Stimulated activated CD4-positive, alpha-beta T cell treated with anti-CD3 and anti-CD28 coated beads, Interleukin-4, amount 100 ng/mL, for 24 hours (primary cell): ENCODE measurements around the gene IFT80.

Experiments used
- DNase-seq: peaks from one replicate; pipeline ENCODE4 v3.0.0-alpha.2; 2020

Gene IFT80

GRCh38 chr3:160399125-160400029 is at the start of gene IFT80, which contains the start of gene SMC4:
TSS of gene IFT80 (minus strand) at chr3:160399225. CDS start at chr3:160384600, 14,625 bp downstream.
TSS of gene SMC4 (plus strand) at chr3:160399650. CDS start at chr3:160400827, 1,177 bp downstream.
- DNase-seq: peak; percentile 96

- no peak for DNase-seq
Observed at GRCh38 chr3:160447544-160447943, 48.5 kb upstream of the IFT80 start.

- DNase-seq: no peak
Observed at GRCh38 chr3:160446522-160447056, 47.6 kb upstream of the IFT80 start.

- no peak for DNase-seq
Observed at GRCh38 chr3:160445854-160446253, 46.8 kb upstream of the IFT80 start.

GRCh38 chr3:160444411-160444810 is 45.4 kb upstream of the IFT80 start:
- no peak for DNase-seq

DNA sequence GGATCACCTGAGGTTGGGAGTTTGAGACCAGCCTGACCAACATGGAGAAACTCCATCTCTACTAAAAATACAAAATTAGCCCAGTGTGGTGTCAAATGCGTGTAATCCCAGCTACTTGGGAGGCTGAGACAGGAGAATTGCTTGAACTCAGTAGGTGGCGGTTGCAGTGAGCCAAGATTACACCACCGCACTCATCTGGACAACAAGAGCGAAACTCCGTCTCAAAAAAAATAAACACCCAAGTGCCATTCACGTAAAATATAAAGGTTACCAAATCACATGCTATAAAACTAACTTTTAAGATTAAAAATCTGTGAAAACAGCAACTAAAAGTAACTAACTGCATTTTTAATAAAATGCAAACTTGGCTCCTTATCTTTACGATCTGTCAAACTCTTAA is 41.7 kb upstream of the IFT80 start:
- DNase-seq: no peak

DNA sequence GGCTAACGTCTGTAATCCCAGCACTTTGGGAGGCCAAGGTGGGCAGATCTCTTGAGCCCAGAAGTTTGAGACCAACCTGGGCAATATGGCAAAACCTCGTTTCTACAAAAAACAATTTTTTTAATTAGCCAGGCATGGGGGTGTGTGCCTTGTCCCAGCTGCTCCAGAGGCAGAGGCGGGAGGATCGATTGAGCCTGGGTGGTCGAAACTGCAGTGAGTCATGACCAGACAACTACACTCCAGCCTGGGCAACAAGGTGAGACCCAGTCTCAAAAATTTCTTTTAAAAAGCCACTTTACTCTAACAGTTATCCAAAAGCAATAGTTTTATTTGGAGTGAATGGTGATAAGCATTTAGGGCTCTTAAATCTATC is 38.0 kb upstream of the IFT80 start:
- DNase-seq: no peak

GRCh38 chr3:160435747-160436146 is 36.7 kb upstream of the IFT80 start:
- no peak for DNase-seq

DNA sequence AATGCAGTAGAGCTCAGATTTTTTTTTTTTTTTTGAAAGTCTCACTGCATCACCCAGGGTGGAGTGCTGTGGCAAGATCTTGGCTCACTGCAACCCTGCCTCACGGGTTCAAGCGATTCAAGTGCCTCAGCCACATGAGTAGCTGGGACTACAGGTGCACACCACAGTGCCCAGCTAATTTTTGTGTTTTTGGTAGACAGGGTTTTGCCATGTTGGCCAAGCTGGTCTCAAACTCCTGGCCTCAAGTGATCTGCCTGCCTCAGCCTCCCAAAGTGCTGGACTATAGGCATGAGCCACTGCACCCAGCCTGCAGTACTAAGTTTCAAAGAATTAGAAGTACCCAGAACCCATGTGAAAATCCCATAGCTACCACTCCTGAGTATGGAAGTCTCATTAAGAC is 36.1 kb upstream of the IFT80 start:
- no peak for DNase-seq

GRCh38 chr3:160434071-160434470 is 35.0 kb upstream of the IFT80 start:
- DNase-seq: no peak

- DNase-seq: no peak
Observed at GRCh38 chr3:160427832-160428424, 28.9 kb upstream of the IFT80 start.

DNA sequence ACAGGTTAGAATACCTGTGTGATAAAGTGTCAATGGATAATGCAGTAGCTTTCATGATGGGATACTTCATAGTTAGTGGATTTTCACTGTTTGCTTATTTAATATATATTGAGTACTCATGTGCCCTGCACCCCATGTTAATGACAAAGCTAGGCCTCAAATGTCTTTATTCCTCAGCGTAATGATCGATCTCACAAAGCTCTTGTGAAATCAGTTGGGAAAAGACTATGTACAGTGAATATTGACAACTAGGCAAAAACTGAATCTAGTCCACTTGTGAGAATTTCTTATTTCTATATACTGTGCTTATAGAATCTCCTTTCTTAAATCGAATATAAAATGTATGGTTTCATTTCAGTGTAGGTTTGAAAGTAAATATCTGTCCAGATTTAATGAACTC is 18.3 kb upstream of the IFT80 start:
- no peak for DNase-seq

GRCh38 chr3:160413613-160414248 is 14.7 kb upstream of the IFT80 start:
- peak; percentile 69 for DNase-seq

DNA sequence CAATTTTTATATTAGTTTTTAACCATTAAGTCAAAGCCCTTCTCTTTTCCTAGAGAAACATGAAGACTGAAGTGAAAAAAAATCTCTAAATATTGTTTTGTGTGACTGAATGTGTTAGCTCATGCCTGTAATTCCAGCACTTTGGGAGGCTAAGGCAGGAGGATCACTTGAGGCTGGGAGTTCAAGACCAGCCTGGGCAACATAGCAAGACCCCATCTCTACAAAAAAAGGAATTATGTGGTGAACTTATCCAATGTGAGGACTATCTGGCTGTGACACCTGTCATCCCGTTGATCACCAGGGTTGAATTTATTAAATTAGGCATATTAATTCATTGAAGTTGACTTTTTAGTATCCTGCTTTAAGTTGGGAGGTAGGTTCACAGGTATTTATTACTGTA is 13.5 kb upstream of the IFT80 start:
- no peak for DNase-seq

DNA sequence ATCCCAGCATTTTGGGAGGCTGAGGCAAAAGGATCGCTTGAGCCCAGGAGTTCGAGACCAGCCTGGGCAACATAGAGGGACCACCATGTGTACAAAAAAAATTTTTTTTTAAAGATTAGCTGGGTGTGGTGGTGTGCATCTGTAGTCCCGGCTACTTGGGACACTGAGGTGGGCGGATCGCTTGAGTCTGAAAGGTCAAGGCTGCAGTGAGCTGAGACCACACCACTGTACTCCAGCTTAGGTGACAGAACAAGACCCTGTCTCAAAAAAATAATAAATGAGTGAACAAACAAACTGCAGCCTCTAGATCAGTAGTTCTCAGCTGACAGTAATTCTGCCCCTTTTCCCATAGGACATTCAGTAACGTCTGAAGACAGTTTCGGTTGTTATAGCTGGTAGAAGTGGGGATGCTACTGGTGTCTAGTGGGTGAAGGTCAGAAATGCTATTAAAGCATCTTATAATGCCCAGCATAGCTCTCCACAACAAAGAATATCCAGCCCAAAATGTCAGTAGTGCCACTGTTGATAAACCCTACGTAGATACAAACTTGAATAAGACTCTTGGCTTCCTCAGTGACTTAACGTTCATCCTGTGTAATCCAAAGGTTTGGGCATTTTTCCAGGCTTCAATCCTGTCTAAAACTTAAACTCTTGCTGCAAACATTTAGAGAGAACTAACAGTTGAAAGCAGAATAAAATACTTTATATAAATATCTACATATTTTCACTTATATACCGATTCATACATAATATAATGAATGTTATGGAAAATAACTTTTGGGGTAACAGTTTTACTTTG is 11.0 kb upstream of the IFT80 start:
- DNase-seq: no peak

- no peak for DNase-seq
Observed at GRCh38 chr3:160403796-160404470, 4.9 kb upstream of the IFT80 start.

- DNase-seq: no peak
Observed at GRCh38 chr3:160403028-160403545, 4.1 kb upstream of the IFT80 start.

DNA sequence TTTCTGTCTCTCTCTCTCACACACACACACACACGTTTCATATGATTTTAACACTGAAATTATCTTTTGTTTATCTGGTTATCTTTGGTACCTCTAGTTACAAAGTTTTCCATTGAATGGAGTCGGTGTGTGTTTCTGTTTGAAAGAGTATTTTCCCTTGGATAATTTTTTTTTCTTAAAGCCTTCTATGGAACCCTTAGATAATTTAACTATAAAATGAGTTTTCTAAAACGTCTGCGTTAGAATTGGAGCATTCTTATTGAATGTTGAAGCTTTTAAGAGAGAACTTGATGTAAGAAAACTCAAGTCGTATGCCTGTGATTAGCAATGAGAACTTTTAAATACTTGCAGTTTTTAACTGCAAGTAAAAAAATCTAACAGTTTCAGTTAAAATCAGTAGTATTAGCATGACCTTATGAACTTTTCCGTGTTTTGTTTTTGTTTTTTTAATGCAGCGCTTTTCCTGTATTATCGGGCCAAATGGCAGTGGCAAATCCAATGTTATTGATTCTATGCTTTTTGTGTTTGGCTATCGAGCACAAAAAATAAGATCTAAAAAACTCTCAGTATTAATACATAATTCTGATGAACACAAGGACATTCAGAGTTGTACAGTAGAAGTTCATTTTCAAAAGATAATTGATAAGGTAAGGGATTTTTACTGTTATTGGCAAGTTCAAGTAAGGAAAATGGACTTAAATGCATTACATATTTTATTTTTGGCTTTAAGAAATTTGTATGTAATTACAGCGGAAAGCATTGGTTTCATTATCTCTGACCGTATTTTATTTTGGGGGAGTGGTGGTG is 3.4 kb upstream of the IFT80 start:
- no peak for DNase-seq

GRCh38 chr3:160401291-160402095 is 2.5 kb upstream of the IFT80 start:
- no peak for DNase-seq

DNA sequence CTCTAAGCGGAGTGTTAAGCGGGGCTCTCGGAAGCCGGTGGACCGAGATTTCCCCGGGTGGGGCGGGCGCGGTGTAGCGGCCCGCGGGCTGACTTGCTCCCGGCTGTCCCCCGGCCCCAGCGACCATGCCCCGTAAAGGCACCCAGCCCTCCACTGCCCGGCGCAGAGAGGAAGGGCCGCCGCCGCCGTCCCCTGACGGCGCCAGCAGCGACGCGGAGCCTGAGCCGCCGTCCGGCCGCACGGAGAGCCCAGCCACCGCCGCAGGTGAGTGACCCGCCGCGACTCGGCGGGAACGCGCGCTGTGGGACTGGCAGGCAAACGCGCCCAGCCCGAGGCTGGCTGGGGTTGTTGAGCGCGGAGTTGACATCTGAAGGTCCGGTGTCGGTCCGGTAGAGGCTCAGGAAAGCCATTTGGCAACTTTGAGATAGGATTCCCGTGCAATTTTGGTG is 1.7 kb upstream of the IFT80 start:
- DNase-seq: peak; percentile 12
